GM12892 (cell line): ENCODE results near the gene RAB33B.

Source experiments
- POLR2A ChIP-seq: IDR thresholded peaks from 2 replicates; pipeline ENCODE4 v1.6.1; 2011; ENCODE audit warnings: low read depth, low read length, control low read depth
- POLR2AphosphoS5 ChIP-seq: IDR thresholded peaks from 2 replicates; pipeline ENCODE4 v1.6.1; 2011; ENCODE audit warnings: low read depth, low read length, control low read depth
- TAF1 ChIP-seq: IDR thresholded peaks from 2 replicates; pipeline ENCODE4 v1.6.1; 2011; ENCODE audit warnings: low read depth, mild to moderate bottlenecking, control low read depth, low read length, borderline replicate concordance

- TF ChIP-seq POLR2AphosphoS5 (no peak), POLR2A (no peak), TAF1 (no peak)
These were observed 12.9 kb upstream of the RAB33B start for GRCh38 chr4:139441029-139441428.
